GM10266 (cell line): ENCODE measurements around the gene BMPR1A.

ENCODE experiments used
- DNase-seq: peaks from one replicate; pipeline ENCODE4 v3.0.0; 2012; ENCODE audit errors: extremely low spot score
- CTCF ChIP-seq: IDR thresholded peaks from 2 replicates; pipeline ENCODE4 v1.5.1; 2012; ENCODE audit warnings: mild to moderate bottlenecking, low read depth; ENCODE audit not compliant: control insufficient read depth, insufficient read depth; ENCODE audit errors: missing control alignments

The BMPR1A gene

GRCh38 chr10:86779220-86780017 is 23.0 kb downstream of the BMPR1A start:
- no peak for DNase-seq
- TF ChIP-seq CTCF: no peak

GRCh38 chr10:86782701-86783418 is 26.4 kb downstream of the BMPR1A start:
- no peak for TF ChIP-seq CTCF
- DNase-seq: no peak

GRCh38 chr10:86785037-86785436 is 28.6 kb downstream of the BMPR1A start:
- no peak for DNase-seq
- TF ChIP-seq CTCF: no peak

GRCh38 chr10:86785968-86786367 is 29.5 kb downstream of the BMPR1A start:
- no peak for DNase-seq
- no peak for TF ChIP-seq CTCF

GRCh38 chr10:86786368-86786767 is 29.9 kb downstream of the BMPR1A start:
- no peak for TF ChIP-seq CTCF
- DNase-seq: no peak

GRCh38 chr10:86790394-86790793 is 34.0 kb downstream of the BMPR1A start:
- TF ChIP-seq CTCF: no peak
- no peak for DNase-seq
